DMS79 treated with DMSO at 0.1 percent for 48 hours (cell line): ENCODE data around the gene SOX6.
"Not testable (repeated sequence)": the region's sequence is repeated elsewhere in the genome, so short reads cannot be mapped to it uniquely, and the experiment has no call there.

Experiments used
- DNase-seq: peaks from one replicate; lab custom pipeline; 2025; lab: John Stamatoyannopoulos, UW

Gene SOX6

GRCh38 chr11:16356057-16356760, at the start of gene SOX6:
SOX6 (minus strand) TSS chr11:16356546; CDS start chr11:16341248, 15,298 bp downstream.
- DNase-seq, result no peak

GRCh38 chr11:16404781-16405285, 48.5 kb upstream of the SOX6 start:
- no peak for DNase-seq

GRCh38 chr11:16403851-16404250, 47.5 kb upstream of the SOX6 start:
- DNase-seq, result no peak

- DNase-seq, result no peak
Measured at GRCh38 chr11:16403448-16403803, 47.1 kb upstream of the SOX6 start.

- no peak for DNase-seq
Measured at GRCh38 chr11:16402654-16403447, 46.5 kb upstream of the SOX6 start.

- DNase-seq, result no peak
Measured at GRCh38 chr11:16397390-16397789, 41.0 kb upstream of the SOX6 start.

- no peak for DNase-seq
Measured at GRCh38 chr11:16395601-16396000, 39.3 kb upstream of the SOX6 start.

- DNase-seq, result no peak
Measured at GRCh38 chr11:16394947-16395346, 38.6 kb upstream of the SOX6 start.

GRCh38 chr11:16393340-16393739, 37.0 kb upstream of the SOX6 start:
- no peak for DNase-seq

GRCh38 chr11:16392616-16393015, 36.3 kb upstream of the SOX6 start:
- DNase-seq, result no peak

GRCh38 chr11:16390826-16391225, 34.5 kb upstream of the SOX6 start:
- not testable (repeated sequence) for DNase-seq

- DNase-seq, result no peak
Measured at GRCh38 chr11:16385099-16385498, 28.8 kb upstream of the SOX6 start.

GRCh38 chr11:16382638-16383380, 26.5 kb upstream of the SOX6 start:
- no peak for DNase-seq

GRCh38 chr11:16382186-16382585, 25.8 kb upstream of the SOX6 start:
- no peak for DNase-seq

GRCh38 chr11:16380941-16381568, 24.7 kb upstream of the SOX6 start:
- DNase-seq, result no peak

GRCh38 chr11:16378906-16379305, 22.6 kb upstream of the SOX6 start:
- no peak for DNase-seq

- DNase-seq, result no peak
Measured at GRCh38 chr11:16377746-16378145, 21.4 kb upstream of the SOX6 start.

- not testable (repeated sequence) for DNase-seq
Measured at GRCh38 chr11:16375664-16376063, 19.3 kb upstream of the SOX6 start.

GRCh38 chr11:16373768-16374167, 17.4 kb upstream of the SOX6 start:
- no peak for DNase-seq

- DNase-seq, result no peak
Measured at GRCh38 chr11:16372355-16372754, 16.0 kb upstream of the SOX6 start.

GRCh38 chr11:16367252-16367651, 10.9 kb upstream of the SOX6 start:
- DNase-seq, result no peak

GRCh38 chr11:16365581-16366228, 9.4 kb upstream of the SOX6 start:
- DNase-seq, result no peak
